Measurements from ENCODE around the gene SF3B3.

SF3B3 gene

DNA sequence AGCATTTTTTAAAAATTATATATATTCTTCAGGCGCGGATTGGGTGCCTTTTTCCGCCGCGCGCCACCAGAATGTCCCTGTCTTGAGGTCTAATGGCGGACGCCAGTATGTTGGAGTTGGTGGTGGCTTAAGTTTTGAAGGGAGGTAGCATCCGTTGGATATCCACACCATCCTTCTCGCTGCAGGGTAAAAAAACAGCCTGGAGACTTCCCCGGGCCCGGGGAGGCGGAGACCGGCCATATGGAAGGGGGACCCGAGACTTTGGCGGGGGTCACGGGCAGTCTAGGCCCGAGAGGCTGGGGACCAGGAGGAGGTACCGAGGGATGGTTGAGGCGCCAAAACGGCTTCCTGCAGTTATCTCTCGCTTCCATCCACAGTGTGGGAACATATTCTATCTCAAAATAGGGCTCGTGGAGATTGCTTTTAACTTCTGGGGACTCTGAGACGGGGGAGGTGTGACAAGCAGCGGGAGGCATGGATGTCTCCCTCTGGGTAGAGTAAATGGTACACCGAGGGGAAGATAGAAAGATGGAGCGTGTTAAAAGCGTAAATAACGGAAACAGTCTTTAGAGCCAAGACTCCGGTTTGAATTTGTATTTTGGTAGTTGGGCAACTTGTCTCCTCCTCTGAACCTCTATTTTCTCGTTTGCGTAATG is at the start of gene SF3B3:
SF3B3 (plus strand) TSS at position 74 of the 656 bp plus-strand sequence. CDS start 2,841 bp downstream, outside the sequence.
- DNase-seq = no peak

DNA sequence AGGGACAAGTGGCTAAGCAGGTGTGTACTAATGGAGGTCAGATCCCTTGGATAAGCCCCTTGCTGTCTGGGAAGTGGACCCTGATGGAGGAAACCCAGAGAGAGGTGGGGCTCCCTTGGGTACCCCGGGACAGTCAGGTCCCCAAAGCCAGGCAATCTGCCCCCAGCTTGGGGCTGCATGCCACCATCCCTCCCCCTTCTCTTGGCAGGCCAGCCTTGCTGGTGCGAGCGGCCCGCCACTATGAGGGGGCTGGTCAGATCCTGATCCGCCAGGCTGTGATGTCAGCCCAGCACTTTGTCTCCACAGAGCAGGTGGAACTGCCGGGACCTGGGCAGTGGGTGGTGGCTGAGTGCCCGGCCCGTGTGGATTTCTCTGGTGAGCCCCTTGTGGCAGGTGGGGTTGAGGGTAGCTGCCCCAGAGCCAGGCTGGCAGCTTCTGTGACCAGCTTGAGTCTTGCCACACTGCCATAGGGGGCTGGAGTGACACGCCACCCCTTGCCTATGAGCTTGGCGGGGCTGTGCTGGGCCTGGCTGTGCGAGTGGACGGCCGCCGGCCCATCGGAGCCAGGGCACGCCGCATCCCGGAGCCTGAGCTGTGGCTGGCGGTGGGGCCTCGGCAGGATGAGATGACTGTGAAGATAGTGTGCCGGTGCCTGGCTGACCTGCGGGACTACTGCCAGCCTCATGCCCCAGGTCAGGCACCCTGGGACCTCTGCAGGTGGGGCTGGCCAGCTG is 49.1 kb upstream of the SF3B3 start:
- DNase-seq = no peak

DNA sequence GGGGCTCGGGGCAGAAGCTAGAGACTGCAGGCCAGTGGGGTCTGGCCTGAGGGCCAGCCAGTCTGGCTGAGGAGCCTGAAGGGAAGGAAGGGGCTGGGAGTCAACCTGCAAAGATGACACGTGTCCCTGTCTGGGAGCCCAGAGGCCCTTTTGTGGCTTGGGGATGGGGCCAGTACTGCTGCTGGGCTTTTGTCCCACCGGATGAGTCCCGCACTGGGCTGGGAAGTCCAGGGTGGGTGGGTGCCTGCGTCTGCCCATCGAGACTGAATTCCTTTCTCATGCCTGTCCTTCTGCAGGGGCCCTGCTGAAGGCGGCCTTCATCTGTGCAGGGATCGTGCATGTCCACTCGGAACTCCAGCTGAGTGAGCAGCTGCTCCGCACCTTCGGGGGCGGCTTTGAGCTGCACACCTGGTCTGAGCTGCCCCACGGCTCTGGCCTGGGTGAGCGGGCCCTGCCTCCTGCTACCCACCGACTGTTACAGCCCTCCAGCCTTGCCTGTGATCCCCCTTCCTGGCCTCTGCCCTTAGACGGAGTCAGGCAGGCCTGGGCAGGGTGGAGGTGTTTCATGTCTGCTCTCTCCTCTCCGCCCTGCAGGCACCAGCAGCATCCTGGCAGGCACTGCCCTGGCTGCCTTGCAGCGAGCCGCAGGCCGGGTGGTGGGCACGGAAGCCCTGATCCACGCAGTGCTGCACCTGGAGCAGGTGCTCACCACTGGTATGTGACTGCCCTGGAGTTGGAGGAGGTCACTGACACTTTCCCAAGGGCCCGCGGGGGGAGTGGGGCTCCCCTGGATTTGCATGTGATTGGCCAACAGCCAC is 48.4 kb upstream of the SF3B3 start:
- DNase-seq = no peak

DNA sequence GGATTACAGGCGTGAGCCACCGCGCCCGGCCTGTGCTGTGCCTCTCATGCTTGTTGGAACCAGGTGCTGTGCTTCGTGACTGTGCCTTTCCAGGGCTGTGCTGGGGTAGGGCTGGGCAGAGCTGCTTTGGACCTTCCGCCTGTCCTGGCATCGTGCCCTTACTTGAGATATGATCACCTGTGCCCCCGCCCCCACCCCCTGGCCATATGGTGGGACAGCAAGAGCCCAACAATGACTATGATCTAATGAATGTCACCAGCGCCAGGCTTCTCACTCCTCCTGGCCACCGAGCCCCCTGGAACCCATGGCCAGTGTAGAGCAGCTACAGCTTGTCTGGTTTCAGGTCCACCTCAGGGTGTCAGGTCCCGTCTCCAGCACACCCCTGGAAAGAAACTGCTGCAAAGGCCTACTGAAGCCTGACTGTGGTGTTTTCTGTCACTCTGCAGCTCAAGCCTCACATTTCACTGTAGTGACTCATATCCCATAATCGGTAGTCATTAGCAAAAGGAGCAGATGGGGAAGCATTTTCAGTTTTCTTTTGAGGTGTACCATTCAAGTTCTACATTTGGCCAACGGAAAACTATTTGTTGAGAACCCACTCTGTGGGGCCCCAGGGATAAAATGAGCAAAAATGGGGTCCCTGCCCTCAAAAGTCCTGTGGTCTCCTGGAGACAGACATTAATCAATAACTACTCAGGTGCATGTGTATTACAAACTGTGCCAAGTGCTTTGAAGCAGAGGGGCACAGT is 47.2 kb upstream of the SF3B3 start:
- no peak for DNase-seq

DNA sequence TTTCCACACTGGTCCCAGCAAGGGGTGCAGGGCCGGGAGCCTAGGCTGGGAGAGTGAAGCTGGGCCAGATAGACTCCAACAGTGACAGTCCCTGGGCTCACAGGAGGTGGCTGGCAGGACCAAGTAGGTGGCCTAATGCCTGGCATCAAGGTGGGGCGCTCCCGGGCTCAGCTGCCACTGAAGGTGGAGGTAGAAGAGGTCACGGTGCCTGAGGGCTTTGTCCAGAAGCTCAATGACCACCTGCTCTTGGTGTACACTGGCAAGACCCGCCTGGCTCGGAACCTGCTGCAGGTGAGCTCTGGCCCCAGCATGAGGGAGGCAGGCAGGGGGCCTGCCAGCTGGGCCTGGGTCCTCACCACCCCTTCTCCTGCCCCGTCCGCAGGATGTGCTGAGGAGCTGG is 45.4 kb upstream of the SF3B3 start:
- DNase-seq = no peak

DNA sequence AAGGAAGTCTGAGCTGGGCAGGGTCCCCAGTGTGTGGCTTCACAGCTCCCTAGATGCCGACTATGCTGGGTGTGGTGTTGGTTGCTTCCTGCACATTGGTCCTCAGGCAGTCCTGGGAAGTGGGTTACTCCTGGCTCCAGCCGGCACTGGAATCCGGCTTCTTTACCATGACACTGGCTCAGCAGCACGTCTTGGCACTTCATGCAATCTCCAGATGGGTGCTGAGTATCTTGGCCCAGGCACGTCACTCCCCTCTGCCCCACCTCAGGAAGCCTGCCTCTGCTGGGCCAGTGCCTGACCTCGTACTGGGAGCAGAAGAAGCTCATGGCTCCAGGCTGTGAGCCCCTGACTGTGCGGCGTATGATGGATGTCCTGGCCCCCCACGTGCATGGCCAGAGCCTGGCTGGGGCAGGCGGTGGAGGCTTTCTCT is 44.7 kb upstream of the SF3B3 start:
- no peak for DNase-seq

DNA sequence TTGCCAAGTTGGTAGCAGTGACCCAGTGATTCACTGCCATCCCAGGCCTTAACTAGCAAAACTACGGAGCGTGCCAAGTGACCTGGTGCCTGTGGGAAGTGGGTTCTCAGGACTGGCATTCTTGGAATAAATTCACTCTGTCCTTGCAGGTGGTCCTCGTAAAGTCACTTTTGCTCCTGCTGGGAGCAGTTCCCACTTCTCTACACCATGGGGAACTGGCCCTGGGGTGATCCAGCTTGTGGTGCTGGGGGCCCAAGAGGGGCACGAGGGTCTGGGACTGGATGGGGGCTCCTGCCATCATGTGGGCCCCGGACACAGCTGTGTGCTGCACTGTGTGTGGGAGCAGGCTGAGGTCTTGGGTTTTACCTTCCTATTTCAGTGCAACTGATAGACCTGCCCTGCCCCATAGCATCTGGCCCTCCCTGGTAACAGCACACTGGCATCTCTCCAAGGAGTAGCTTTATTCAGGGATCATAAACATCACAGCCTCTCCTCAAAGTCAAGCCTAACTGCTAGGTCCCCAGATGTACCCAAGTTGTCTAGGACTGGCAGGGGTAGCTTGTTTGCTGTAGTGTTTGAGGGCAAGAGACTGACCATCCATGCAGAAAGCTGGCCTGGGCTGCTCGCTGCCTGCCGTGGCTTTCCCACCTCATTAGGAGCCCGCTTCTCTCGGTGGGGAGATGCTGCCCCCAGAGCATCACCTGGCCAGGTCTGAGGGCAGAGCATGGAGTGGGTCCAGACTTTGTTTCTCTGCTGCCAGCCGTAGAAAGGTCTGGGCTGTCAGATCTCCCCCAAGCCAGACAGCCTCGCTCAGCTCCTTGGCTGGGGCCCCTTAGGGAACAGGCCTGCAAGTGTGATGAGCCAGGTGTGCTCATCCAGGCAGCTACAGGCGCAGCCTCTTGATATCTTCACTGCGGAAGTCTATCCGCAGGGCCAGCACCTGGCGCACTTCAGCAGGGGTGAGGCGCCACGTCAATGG is 43.2 kb upstream of the SF3B3 start:
- no peak for DNase-seq

DNA sequence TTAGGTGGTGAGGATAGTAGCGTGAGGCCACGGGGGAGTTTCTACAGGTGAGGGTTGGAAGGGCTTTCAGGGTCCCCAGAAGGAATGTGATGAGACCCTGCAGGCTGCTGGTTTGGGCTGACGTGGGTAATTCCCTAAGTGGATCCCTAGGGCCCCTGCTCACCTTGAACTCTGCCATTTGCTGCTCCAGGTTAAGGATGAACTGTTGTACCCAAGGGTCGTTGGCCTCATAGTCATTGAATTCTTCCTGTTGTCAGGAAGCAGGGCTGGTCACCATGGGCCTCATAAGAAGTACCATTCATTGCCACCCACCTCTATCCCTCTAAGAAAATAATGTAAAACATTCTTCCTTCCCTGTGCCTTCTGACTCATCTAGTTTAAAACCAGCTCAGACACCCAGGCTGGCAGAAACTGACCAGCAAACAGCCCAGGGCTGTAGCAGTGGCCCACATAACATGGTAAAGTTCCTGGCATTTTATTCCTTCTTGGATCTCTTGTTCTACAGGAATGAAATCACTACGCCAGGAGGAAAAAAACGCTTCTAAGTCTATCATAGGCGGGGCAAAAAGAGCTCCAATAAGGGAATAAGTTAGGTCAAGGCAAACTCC is 41.6 kb upstream of the SF3B3 start:
- no peak for DNase-seq

DNA sequence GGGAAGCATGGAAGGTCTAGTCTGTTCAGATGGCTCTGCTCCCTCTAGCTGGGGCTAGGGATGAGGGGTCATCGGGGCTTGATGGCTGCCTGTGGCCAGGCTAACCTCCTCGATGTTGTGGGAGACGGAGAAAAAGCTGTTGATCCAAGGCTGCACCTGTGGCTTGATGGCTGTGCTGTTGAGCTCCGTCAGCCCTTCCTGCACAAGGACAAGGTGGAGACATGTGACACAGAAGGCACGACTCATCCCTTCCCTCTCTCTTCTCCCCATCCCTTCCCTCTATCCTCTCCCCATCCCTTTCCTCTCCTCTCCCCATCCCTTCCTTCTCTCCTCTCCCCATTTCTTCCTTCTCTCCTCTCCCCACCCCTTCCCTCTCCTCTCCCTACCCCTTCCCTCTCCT is 41.0 kb upstream of the SF3B3 start:
- no peak for DNase-seq

DNA sequence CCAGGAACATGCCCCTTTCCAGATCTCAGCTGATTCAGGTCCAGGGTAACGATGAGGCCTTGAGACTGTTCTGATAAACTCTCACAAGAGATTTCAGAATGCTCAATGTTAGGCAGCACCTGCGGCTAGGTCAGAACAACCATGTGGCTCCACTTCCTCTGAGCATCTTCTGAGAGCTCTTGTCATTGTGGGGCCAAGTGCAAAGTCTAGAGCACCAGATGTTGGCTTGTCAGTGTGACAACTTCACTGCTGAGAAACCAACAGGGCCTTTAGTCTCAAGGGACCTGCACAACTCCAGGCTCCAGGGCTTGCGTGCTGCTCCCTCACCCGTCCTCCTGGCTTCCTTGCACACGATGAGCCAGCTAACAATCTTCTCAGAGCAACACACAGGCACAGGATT is 40.2 kb upstream of the SF3B3 start:
- no peak for DNase-seq

DNA sequence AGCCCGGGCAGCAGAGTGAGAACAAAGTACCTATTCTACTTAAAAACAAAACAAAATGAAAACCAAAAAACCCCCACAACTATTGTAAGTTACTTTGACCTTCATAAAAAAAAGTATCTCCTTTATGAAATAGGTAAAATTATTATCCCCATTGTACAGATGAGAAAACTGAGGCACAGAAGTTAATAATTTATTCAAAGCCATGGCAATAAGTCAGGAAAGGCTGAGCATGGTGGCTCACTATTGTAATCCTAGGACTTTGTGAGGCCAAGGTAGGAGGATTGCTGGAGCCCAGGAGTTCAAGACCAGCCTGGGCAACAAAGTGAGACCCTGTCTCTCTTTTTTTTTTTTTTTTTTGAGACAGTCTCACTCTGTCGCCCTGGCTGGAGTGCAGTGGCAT is 38.7 kb upstream of the SF3B3 start:
- DNase-seq = no peak

DNA sequence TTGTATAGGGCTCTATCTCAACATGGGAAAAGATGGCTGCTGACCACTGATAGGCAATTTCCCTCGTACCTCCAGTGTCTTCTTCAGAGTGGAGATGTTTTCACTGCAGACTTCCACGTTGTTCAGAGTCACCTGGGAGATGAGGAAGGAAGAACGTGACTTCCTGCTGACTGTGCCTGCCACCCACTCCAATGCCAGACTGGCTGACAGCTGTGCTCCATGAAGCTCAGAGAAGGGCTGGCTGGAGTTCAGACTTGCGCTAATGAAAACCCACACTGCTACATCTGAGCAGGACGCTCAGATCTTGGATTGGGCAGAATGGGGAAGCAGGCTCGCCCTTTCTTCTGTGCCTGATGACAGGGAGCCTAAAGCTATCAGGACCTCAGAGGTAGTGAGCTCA is 33.4 kb upstream of the SF3B3 start:
- DNase-seq = no peak

DNA sequence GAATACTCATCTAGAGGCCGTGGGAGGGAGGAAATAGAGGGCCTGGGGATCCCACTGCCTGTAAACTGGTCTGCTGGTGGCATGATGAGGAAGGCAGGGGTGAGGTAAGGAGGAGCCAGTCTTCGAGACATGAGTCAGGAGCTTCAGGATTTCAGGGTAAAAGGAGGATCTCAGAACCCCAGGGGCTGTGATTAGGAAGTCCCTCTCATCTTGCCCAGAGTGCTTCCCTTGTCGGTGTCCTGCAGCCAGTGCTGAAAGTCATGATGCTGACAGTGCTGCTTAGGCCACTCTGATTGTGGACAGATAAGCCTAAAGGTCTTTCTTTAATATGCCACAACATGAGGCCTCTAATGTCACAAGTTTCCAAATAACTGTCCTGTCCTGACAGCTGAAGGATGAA is 29.8 kb upstream of the SF3B3 start:
- DNase-seq = no peak

DNA sequence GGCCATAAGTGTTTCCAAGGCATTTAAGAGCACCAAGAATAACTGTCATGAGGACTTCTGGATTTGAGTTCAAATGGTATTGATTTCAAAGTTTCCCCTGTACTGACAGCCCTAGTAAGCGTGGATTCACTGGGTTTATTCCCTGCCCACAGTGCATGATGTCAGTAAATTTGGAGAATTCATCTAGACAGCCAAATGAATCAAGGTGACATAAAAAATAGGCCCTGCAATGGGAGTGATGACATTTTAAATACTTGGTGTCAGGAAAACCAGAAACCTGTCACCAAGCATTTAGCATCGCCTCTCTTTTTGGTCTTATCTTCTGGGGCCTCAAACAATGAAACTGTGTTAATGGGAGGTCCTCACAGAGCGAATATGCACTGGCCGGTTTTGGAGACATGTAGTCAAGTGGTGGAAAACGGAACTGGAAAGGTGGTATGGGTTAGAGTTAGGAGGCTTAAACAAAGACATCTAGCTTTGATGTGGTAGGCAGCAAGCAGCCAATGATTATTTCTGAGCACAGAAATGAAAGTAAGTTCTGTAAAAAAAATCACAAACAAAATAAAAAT is 29.3 kb upstream of the SF3B3 start:
- DNase-seq = no peak

DNA sequence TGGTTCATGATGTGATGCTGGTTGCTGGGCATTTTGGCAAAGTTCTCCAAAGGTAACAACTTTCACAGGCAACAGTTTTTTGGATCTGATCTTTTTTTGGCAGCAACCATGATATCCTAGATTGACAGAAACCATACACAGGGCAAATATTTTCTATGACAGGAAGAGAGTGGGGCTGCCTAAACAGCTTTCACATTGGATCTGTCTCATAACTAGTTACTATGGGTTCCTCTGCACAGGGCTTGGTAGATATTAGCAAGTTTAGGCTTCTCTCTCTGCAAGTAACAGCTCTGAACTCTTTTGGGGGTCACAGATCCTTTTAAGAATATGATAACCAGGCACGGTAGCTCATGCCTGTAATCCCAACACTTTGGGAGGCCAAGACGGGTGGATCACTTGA is 28.8 kb upstream of the SF3B3 start:
- no peak for DNase-seq

DNA sequence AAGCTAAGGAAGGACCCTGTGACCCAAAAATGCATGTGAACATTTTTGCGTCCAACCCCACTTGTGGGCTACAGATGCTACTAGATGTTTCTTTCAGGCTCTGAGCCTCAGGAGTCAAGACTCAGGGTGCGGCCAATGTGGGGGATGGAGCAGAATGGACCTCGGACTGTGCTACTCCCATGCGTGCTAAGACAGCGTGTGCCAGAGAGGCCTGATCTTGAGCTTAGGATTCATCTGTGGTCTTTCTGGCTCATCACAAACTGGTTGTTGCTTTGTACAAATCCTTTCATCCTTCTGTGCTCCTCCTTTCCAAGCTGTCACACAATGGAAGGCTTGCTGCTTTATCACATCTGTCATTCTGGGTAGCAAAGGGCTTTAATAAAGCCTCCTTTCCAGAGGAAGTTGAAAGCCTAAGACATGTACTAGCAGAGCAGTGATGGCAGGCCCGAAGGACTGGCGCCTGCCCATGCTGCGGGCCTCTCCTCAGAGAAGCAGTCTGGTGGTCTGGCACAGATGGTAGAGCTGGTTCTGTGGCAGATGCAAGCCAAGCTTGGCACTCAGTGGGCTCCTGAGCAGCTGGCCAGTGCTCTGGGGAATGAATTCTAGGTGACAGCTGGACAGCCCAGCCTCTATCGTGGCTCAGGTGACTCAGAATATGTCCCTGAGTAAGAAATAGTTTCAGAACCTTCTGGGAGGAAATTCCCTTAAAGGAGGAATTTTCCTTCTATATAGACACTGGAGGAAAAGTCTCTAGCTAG is 28.0 kb upstream of the SF3B3 start:
- DNase-seq = no peak

DNA sequence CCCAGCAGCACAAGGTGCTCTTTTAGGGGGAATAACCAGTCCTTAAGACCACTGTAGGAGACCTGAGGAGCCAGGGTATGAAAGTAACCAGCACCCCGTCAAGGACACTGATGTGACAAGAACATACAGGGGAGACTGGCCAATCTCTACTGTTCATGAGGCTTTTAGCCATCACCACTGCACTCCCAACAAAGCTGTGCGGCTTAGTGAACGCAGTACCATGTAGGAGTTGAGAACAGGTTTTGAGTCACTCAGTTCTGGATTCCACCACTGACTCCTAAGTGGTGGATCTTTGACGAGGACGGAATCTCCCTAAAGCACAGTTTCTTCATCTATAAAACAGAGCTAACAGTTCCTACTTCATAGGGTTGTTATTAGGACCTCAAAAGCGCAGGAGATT is 27.1 kb upstream of the SF3B3 start:
- no peak for DNase-seq

DNA sequence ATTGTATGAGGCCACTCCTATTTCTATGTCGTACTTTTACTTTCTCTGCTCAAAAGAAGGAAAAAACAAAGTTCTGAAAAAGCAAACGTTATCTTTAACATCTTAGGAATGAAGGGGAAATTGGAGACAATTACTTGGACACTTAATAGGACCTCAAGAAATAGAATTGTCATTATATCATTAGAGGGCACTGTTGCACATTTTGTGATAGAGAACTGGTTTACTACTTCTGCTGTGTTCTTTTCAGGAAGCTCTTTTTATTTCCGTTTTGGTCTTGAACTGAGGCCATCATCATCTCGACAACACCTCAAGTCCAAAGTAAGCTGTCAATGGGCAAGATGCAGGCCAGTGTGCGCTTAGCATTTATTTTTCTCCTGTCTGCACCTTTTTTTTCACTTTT is 14.9 kb upstream of the SF3B3 start:
- DNase-seq = no peak

DNA sequence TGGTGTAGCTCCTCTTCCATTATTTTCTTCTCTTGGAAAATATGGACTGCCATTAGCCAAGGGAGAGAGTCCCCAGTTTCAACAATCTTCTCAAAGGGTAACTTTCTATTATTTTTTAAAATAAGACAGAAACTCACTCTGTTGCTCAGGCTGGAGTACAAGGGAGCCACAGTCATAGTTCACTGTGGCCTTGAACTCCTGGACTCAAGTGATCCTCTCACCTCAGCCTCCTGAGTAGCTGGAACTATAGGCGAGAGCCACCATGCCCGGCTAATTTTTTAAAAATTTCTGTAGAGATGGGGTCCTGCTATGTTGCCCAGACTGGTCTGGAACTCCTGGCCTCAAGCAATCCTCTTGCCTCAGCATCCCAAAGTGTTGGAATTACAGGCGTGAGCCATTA is 13.4 kb upstream of the SF3B3 start:
- DNase-seq = no peak

DNA sequence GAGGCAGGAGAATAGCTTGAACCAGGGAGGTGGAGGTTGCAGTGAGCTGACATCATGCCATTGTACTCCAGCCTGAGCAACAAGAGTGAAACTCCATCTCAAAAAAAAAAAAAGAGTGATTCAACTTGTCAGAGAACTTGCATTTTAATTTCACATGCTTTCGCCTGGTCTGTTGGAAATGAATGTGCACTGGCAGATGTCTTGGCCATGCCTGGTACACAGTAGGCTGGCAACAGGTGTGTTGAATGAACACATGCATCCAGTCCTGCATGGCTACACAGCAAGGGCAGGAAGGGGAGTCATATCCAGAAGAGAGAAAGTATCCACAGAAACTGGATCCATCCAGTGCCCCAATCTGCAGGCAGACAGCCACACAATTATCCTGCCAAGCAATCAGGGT is 11.8 kb upstream of the SF3B3 start:
- DNase-seq = no peak

Data from cortex of kidney (tissue), 1 donor.